ENCODE data around the gene HYCC1.
"Not testable (repeated sequence)": the region's sequence is repeated elsewhere in the genome, so short reads cannot be mapped to it uniquely, and the experiment has no call there.

Gene HYCC1

GRCh38 chr7:23013715-23014649 is at the start of gene HYCC1:
Gene HYCC1 (minus strand): TSS chr7:23014130. CDS start chr7:22991111, 23,019 bp downstream.
- Histone ChIP-seq H3K9me3 (ENCODE audit: control insufficient read depth, insufficient read depth, low read length) (no peaks in the 10 kb centered on the region), H3K4me1 (ENCODE audit: insufficient read depth, low read length) (peaks cover 34% of the 10 kb centered on the region), H3K36me3 (ENCODE audit: insufficient read depth, low read length) (no peaks in the 10 kb centered on the region), H3K9ac (ENCODE audit: low read depth, low read length) (peak within 1 kb of the TSS; percentile 58)

- H3K36me3 ChIP-seq (ENCODE audit: insufficient read depth, low read length), result no peaks in the 10 kb centered on the region
- peaks cover 12% of the 10 kb centered on the region for H3K4me1 ChIP-seq (ENCODE audit: insufficient read depth, low read length)
- no peaks in the 10 kb centered on the region for H3K9me3 ChIP-seq (ENCODE audit: control insufficient read depth, insufficient read depth, low read length)
- no peak overlapping the region for H3K9ac ChIP-seq (ENCODE audit: low read depth, low read length)
Measured at GRCh38 chr7:23062452-23062851, 48.5 kb upstream of the HYCC1 start.

- peaks cover 4% of the 10 kb centered on the region for H3K4me1 ChIP-seq (ENCODE audit: insufficient read depth, low read length)
- H3K9ac ChIP-seq (ENCODE audit: low read depth, low read length), result no peak overlapping the region
- no peaks in the 10 kb centered on the region for H3K36me3 ChIP-seq (ENCODE audit: insufficient read depth, low read length)
- no peaks in the 10 kb centered on the region for H3K9me3 ChIP-seq (ENCODE audit: control insufficient read depth, insufficient read depth, low read length)
Measured at GRCh38 chr7:23061327-23061726, 47.4 kb upstream of the HYCC1 start.

GRCh38 chr7:23058408-23059096 is 44.6 kb upstream of the HYCC1 start:
- H3K9me3 ChIP-seq (ENCODE audit: control insufficient read depth, insufficient read depth, low read length), result no peaks in the 10 kb centered on the region
- H3K9ac ChIP-seq (ENCODE audit: low read depth, low read length), result no peak overlapping the region
- no peaks in the 10 kb centered on the region for H3K36me3 ChIP-seq (ENCODE audit: insufficient read depth, low read length)
- H3K4me1 ChIP-seq (ENCODE audit: insufficient read depth, low read length), result peaks cover 15% of the 10 kb centered on the region

DNA sequence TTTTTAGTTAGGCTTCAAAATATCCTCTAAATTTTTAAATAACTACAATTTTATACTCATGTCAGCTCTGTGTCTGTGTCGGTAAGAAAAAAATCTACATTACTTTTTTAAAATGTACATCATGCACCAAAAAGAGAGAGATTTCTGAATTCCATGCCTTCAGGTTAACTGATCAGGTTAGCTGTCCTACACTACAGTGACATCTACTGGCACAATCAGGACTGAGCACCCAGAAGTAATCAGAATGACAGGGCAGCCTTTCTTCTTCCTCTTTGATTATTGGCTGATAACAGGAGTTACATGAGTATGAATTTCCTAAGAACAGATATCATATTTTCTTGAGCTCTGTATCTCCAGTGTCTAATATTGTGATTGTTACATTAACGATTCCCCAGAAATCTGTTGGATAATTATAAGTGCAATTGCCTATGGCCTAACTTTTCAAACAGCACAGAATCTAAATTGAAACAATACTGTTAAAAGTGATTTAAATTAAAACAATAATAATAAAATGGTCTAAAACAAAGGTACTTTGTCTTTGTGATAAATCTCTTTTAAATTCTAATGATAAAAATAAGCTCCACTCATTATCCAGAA is 41.8 kb upstream of the HYCC1 start:
- no peaks in the 10 kb centered on the region for H3K9me3 ChIP-seq (ENCODE audit: control insufficient read depth, insufficient read depth, low read length)
- no peaks in the 10 kb centered on the region for H3K36me3 ChIP-seq (ENCODE audit: insufficient read depth, low read length)
- H3K4me1 ChIP-seq (ENCODE audit: insufficient read depth, low read length), result peaks cover 11% of the 10 kb centered on the region
- no peak overlapping the region for H3K9ac ChIP-seq (ENCODE audit: low read depth, low read length)

DNA sequence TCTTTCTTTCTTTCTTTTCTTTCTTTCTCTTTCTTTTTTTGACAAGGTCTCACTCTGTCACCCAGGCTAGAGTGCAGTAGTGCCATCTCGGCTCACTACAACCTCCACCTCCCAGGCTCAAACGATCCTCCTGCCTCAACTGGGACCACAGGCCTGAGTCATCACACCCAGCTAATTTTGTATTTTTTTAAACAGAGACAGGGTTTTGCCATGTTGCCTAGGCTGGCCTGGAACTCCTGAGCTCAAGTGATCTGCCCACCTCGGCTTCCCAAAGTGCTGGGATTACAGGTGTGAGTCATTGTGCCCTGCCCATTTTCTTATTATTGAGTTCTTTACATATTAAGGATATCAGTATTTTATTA is 37.2 kb upstream of the HYCC1 start:
- H3K9me3 ChIP-seq (ENCODE audit: control insufficient read depth, insufficient read depth, low read length); H3K9ac ChIP-seq (ENCODE audit: low read depth, low read length); H3K36me3 ChIP-seq (ENCODE audit: insufficient read depth, low read length): not testable (repeated sequence)
- H3K4me1 ChIP-seq (ENCODE audit: insufficient read depth, low read length), result peaks cover 11% of the 10 kb centered on the region

DNA sequence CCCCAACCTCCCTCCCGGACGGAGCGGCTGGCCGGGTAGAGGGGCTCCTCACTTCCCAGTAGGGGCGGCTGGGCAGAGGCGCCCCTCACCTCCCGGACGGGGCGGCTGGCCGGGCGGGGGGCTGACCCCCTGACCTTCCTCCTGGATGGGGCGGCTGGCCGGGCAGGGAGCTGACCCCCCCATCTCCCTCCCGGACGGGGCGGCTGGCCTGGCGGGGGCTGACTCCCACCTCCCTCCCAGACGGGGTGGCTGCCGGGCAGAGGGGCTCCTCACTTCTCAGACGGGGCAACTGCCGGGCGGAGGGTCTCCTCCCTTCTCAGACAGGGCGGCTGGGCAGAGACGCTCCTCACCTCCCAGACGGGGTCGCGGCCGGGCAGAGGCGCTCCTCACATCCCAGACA is 32.4 kb upstream of the HYCC1 start:
- not testable (repeated sequence) for H3K36me3 ChIP-seq (ENCODE audit: insufficient read depth, low read length); H3K9me3 ChIP-seq (ENCODE audit: control insufficient read depth, insufficient read depth, low read length); H3K4me1 ChIP-seq (ENCODE audit: insufficient read depth, low read length); H3K9ac ChIP-seq (ENCODE audit: low read depth, low read length)

DNA sequence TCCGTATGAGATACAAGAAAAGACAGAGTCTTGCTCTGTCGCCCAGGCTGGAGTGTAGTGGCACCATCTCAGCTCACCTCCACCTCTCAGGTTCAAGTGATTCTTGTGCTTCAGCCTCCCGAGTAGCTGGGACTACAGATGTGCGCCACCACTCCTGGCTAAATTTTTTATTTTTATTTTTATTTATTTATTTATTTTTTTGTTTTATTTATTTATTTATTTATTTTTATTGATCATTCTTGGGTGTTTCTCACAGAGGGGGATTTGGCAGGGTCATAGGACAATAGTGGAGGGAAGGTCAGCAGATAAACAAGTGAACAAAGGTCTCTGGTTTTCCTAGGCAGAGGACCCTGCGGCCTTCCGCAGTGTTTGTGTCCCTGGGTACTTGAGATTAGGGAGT is 31.2 kb upstream of the HYCC1 start:
- H3K9ac ChIP-seq (ENCODE audit: low read depth, low read length); H3K36me3 ChIP-seq (ENCODE audit: insufficient read depth, low read length); H3K4me1 ChIP-seq (ENCODE audit: insufficient read depth, low read length); H3K9me3 ChIP-seq (ENCODE audit: control insufficient read depth, insufficient read depth, low read length): not testable (repeated sequence)

DNA sequence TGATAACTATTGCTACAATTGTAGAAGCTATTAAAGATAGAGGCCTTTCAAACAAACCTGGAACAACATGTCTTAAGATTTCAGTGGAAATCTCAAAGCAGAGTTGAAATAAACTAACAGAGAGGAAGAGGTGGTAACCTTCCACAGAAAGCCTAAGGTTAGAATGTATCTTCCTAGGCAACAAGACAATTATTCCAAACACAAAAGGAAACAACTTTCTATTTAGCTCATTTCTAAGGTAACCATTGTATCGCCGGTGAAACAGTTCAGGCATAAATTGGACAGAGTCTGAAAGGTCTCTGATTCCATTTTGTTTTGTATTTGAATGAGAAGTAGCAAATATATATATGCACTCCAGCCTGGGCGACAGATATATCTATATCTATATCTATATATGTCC is 30.7 kb upstream of the HYCC1 start:
- 0 out of 2 replicates have a peak, but pooled peaks cover 3% of the 10 kb centered on the region for H3K9me3 ChIP-seq (ENCODE audit: control insufficient read depth, insufficient read depth, low read length)
- no peaks in the 10 kb centered on the region for H3K4me1 ChIP-seq (ENCODE audit: insufficient read depth, low read length)
- no peak overlapping the region for H3K9ac ChIP-seq (ENCODE audit: low read depth, low read length)
- no peaks in the 10 kb centered on the region for H3K36me3 ChIP-seq (ENCODE audit: insufficient read depth, low read length)

DNA sequence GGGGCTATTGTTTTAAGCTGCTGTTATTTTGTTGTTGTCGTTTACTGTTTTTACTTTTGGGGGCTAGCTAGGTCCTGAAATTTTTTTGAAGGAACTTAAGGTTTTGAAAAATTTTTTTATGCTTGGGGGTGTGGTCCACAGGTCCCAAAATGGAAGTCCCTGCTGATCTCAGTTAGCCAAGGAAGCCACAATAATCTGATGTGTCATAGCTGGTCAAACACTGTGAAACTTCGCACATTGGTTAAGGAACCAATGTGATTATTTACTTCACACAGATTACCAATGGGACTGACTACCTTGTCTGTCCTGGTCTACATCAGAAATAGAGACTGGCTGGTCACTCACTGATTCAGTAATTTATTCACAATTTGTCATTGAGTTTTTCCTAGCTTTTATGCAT is 29.5 kb upstream of the HYCC1 start:
- no peaks in the 10 kb centered on the region for H3K36me3 ChIP-seq (ENCODE audit: insufficient read depth, low read length)

DNA sequence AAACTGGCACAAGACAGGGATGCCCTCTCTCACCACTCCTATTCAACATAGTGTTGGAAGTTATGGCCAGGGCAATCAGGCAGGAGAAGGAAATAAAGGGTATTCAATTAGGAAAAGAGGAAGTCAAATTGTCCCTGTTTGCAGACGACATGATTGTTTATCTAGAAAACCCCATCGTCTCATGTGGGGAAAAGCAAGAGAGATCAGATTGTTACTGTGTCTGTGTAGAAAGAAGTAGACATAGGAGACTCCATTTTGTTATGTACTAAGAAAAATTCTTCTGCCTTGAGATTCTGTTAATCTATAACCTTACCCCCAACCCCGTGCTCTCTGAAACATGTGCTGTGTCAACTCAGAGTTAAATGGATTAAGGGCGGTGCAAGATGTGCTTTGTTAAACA is 25.7 kb upstream of the HYCC1 start:
- not testable (repeated sequence) for H3K9ac ChIP-seq (ENCODE audit: low read depth, low read length); H3K4me1 ChIP-seq (ENCODE audit: insufficient read depth, low read length); H3K36me3 ChIP-seq (ENCODE audit: insufficient read depth, low read length); H3K9me3 ChIP-seq (ENCODE audit: control insufficient read depth, insufficient read depth, low read length)

More for the DNA sequence above, 29.5 kb upstream of the HYCC1 start:
- Histone ChIP-seq H3K9ac (ENCODE audit: low read depth, low read length) (no peak overlapping the region), H3K9me3 (ENCODE audit: control insufficient read depth, insufficient read depth, low read length) (0 out of 2 replicates have a peak, but pooled peaks cover 3% of the 10 kb centered on the region), H3K4me1 (ENCODE audit: insufficient read depth, low read length) (no peaks in the 10 kb centered on the region)

DNA sequence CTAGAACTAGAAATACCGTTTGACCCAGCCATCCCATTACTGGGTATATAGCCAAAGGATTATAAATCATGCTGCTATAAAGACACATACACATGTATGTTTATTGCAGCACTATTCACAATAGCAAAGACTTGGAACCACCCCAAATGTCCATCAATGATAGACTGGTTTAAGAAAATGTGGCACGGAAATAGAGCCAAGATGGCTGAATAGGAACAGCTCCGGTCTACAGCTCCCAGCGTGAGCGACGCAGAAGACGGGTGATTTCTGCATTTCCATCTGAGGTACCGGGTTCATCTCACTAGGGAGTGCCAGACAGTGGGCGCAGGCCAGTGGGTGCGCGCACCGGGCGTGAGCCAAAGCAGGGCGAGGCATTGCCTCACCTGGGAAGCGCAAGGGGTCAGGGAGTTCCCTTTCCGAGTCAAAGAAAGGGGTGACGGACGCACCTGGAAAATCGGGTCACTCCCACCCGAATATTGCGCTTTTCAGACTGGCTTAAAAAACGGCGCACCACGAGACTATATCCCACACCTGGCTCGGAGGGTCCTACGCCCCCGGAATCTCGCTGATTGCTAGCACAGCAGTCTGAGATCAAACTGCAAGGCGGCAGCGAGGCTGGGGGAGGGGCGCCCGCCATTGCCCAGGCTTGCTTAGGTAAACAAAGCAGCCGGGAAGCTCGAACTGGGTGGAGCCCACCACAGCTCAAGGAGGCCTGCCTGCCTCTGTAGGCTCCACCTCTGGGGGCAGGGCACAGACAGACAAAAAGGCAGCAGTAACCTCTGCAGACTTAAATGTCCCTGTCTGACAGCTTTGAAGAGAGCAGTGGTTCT is 21.8 kb upstream of the HYCC1 start:
- peak overlapping the region; percentile 48; the same call in 1 of the 2 replicates for H3K9ac ChIP-seq (ENCODE audit: low read depth, low read length)
- H3K36me3 ChIP-seq (ENCODE audit: insufficient read depth, low read length); H3K4me1 ChIP-seq (ENCODE audit: insufficient read depth, low read length): not testable (repeated sequence)

DNA sequence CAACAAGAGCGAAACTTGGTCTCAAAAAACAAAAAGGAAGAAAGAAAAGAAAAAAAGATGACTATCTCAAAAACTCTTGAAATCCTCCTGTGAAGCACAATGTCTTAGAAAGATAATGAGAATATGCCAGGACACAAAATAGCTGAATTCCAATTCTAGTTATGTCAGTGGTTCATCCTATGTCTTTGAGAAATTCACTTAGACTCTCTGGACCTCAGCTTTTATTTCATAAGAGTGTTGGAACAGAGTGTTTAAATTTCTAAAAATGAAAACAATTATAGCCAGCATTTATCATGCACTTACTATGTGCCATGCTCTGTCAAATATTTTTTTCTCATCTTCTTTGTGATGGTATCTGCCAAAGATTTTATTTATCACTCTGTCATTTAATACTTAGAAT is 13.3 kb upstream of the HYCC1 start:
- no peak overlapping the region for H3K9ac ChIP-seq (ENCODE audit: low read depth, low read length)
- H3K36me3 ChIP-seq (ENCODE audit: insufficient read depth, low read length), result no peaks in the 10 kb centered on the region
- no peaks in the 10 kb centered on the region for H3K9me3 ChIP-seq (ENCODE audit: control insufficient read depth, insufficient read depth, low read length)

More for the DNA sequence above, 21.8 kb upstream of the HYCC1 start:
- not testable (repeated sequence) for H3K9me3 ChIP-seq (ENCODE audit: control insufficient read depth, insufficient read depth, low read length)

GRCh38 chr7:23026164-23026563 is 12.2 kb upstream of the HYCC1 start:
- H3K36me3 ChIP-seq (ENCODE audit: insufficient read depth, low read length), result no peaks in the 10 kb centered on the region
- H3K4me1 ChIP-seq (ENCODE audit: insufficient read depth, low read length), result no peaks in the 10 kb centered on the region; the same call in 1 of the 2 replicates
- no peak overlapping the region for H3K9ac ChIP-seq (ENCODE audit: low read depth, low read length)
- H3K9me3 ChIP-seq (ENCODE audit: control insufficient read depth, insufficient read depth, low read length), result no peaks in the 10 kb centered on the region

More for the DNA sequence above, 13.3 kb upstream of the HYCC1 start:
- no peaks in the 10 kb centered on the region; the same call in 1 of the 2 replicates for H3K4me1 ChIP-seq (ENCODE audit: insufficient read depth, low read length)

Measured in ES-I3 (cell line).